Measurements from ENCODE around the gene RMND1. TPM values are rescaled to one million over a fixed set of nuclear protein-coding genes. Genes with fewer than 3 reads are reported as not detected.

The RMND1 gene
- total and polyA plus RNA-seq, 9 of the 15 experiments (the other 6 are each of a cell fraction or from before 2014, with no cell fraction given) = 26.9 to 47.8 (median 36.2) TPM

DNA sequence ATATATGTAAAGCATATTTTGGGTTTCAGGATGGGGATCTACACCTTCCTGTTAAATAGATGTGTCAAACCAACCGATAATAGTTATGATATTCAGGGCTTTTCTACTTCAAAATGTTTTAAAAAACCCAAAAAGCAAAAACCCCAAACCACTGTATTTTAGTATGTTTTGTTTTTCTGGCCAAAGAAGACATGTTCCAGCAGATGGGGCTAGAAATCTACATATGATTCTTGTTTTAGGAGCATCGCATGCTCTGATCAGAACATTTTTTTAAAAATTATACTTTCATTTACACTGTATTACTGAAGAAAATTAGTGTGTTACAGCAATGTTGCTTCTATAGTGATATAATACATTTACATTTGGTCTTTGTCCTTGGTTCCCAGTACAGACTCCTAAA lies 11.0 kb downstream of the RMND1 start:
- intact Hi-C loops (cut with micrococcal nuclease) = loop anchor here (5.0 kb wide), 1 partner anchor 36 kb away; no protein-coding TSS in a partner anchor
- Histone ChIP-seq H3K9ac (ENCODE audit: insufficient read depth in 1 of 2, low read depth in 2 of 2, low read length in 2 of 2) (no peak overlapping the region), H3K4me2 (ENCODE audit: insufficient read depth, low read length) (no peak overlapping the region), H3K4me1 (replicated peaks in 1 of 2; ENCODE audit: control insufficient read depth in 2 of 2, insufficient read depth in 2 of 2, low read length in 2 of 2) (no peaks in the 10 kb centered on the region; a peak in 1 of 5 replicates), H3K9me1 (ENCODE audit: control insufficient read depth, insufficient read depth, low read length) (no peaks in the 10 kb centered on the region), H3K4me3 (no peak overlapping the region), H3K27me3 (ENCODE audit: control insufficient read depth in 2 of 2, insufficient read depth in 2 of 2, low read length in 2 of 2) (no peaks in the 10 kb centered on the region), H3K9me3 (replicated peaks; ENCODE audit: control insufficient read depth, insufficient read depth, low read depth, low read length) (no peaks in the 10 kb centered on the region), H2AFZ (ENCODE audit: low read depth, low read length) (no peak overlapping the region), H3K36me3 (ENCODE audit: control insufficient read depth, insufficient read depth, low read length) (peaks cover 61% of the 10 kb centered on the region), H3K27ac (ENCODE audit: extremely low read depth, low read depth, low read length) (no peak overlapping the region), H4K20me1 (replicated peaks; ENCODE audit: control insufficient read depth, insufficient read depth, low read length) (no peaks in the 10 kb centered on the region), H3K79me2 (ENCODE audit: control insufficient read depth, insufficient read depth, low read length) (peaks cover 75% of the 10 kb centered on the region)
- no peak for DNase-seq (ENCODE audit: extremely low read depth in 1 of 4, low spot score in 3 of 4)
- ATAC-seq = no peak
- in situ Hi-C loops (cut with MboI) = no loop called here
- CTCF ChIA-PET (ENCODE audit: low intra/inter-chr PET ratio) = interaction anchor here (1.3 kb wide), 2 partner anchors 34 to 35 kb away, joined by 5 to 9 read pairs; no protein-coding TSS in a partner anchor
- no TSS peak for BruUV-seq (replicated peaks)
- no peak for FAIRE-seq
- POLR2A ChIA-PET = interaction anchor here (0.9 to 2.0 kb wide), 3 partner anchors 10 to 51 kb away, joined by 4 to 6 read pairs (median 4); no protein-coding TSS in a partner anchor
- WGBS (ENCODE audit: insufficient coverage, low coverage, missing lambda C conversion rate) = 82% methylated on average over 2 of the region's 2 CpGs
- TF ChIP-seq OTX1 (CRISPR knock-in tag; IDR thresholded peaks at IDR 0.05) = no peak
- no peak for TF ChIP-seq NBN (IDR thresholded peaks at IDR 0.05; ENCODE audit: low read depth)
- TF ChIP-seq, protein P1, sequence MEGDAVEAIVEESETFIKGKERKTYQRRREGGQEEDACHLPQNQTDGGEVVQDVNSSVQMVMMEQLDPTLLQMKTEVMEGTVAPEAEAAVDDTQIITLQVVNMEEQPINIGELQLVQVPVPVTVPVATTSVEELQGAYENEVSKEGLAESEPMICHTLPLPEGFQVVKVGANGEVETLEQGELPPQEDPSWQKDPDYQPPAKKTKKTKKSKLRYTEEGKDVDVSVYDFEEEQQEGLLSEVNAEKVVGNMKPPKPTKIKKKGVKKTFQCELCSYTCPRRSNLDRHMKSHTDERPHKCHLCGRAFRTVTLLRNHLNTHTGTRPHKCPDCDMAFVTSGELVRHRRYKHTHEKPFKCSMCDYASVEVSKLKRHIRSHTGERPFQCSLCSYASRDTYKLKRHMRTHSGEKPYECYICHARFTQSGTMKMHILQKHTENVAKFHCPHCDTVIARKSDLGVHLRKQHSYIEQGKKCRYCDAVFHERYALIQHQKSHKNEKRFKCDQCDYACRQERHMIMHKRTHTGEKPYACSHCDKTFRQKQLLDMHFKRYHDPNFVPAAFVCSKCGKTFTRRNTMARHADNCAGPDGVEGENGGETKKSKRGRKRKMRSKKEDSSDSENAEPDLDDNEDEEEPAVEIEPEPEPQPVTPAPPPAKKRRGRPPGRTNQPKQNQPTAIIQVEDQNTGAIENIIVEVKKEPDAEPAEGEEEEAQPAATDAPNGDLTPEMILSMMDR (IDR thresholded peaks at IDR 0.05 in 2 of 3, conservative IDR thresholded peaks at IDR 0.05 in 1 of 3; ENCODE audit: insufficient read depth in 2 of 3, low read depth in 1 of 3, low read length in 3 of 3) = peak in 2 of 3 experiments; percentile 18 to 44; a peak in 3 of 6 replicates
- TF ChIP-seq RBBP5 (IDR thresholded peaks at IDR 0.05; ENCODE audit: borderline replicate concordance, insufficient read depth, low read length, poor library complexity, severe bottlenecking) = no peak
- TF ChIP-seq WHSC1 (IDR thresholded peaks at IDR 0.05; ENCODE audit: low read length) = no peak
- TF ChIP-seq ZNF121 (CRISPR knock-in tag; conservative IDR thresholded peaks at IDR 0.05) = no peak
- no peak for TF ChIP-seq SMARCA4 (IDR thresholded peaks at IDR 0.05)
- TF ChIP-seq ZNF274 (IDR thresholded peaks at IDR 0.05; ENCODE audit: borderline replicate concordance, low read depth, low read length) = no peak
- TF ChIP-seq RAD21 (CRISPR knock-in tag; conservative IDR thresholded peaks at IDR 0.05 in 1 of 2, IDR thresholded peaks at IDR 0.05 in 1 of 2) = peak in 1 of 2 experiments; percentile 48; a peak in 2 of 4 replicates
- TF ChIP-seq, protein P2, sequence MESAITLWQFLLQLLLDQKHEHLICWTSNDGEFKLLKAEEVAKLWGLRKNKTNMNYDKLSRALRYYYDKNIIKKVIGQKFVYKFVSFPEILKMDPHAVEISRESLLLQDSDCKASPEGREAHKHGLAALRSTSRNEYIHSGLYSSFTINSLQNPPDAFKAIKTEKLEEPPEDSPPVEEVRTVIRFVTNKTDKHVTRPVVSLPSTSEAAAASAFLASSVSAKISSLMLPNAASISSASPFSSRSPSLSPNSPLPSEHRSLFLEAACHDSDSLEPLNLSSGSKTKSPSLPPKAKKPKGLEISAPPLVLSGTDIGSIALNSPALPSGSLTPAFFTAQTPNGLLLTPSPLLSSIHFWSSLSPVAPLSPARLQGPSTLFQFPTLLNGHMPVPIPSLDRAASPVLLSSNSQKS (CRISPR knock-in tag; IDR thresholded peaks at IDR 0.05) = no peak
- TF ChIP-seq BRF1 (IDR thresholded peaks at IDR 0.05; ENCODE audit: borderline replicate concordance, extremely low read depth, insufficient read length) = no peak
- no peak for TF ChIP-seq YBX1 (IDR thresholded peaks at IDR 0.05)
- no peak for TF ChIP-seq NFIX (CRISPR knock-in tag; IDR thresholded peaks at IDR 0.05; ENCODE audit: low read depth)
- no peak for TF ChIP-seq FOXJ2 (tag; IDR thresholded peaks at IDR 0.05)
- no peak for TF ChIP-seq KDM4B (IDR thresholded peaks at IDR 0.05; ENCODE audit: borderline replicate concordance in 2 of 2, low read depth in 1 of 2)
- no peak for TF ChIP-seq ZNF217 (CRISPR knock-in tag; IDR thresholded peaks at IDR 0.05)
- no peak for TF ChIP-seq C11orf30 (IDR thresholded peaks at IDR 0.05; ENCODE audit: low read depth)
- TF ChIP-seq, protein P3, sequence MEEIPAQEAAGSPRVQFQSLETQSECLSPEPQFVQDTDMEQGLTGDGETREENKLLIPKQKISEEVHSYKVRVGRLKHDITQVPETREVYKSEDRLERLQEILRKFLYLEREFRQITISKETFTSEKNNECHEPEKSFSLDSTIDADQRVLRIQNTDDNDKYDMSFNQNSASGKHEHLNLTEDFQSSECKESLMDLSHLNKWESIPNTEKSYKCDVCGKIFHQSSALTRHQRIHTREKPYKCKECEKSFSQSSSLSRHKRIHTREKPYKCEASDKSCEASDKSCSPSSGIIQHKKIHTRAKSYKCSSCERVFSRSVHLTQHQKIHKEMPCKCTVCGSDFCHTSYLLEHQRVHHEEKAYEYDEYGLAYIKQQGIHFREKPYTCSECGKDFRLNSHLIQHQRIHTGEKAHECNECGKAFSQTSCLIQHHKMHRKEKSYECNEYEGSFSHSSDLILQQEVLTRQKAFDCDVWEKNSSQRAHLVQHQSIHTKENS (CRISPR knock-in tag; IDR thresholded peaks at IDR 0.05) = no peak
- no peak for TF ChIP-seq PYGO2 (tag; IDR thresholded peaks at IDR 0.05)

Data from K562 (cell line).